ENCODE results near the gene AMZ2.

AMZ2 gene

DNA sequence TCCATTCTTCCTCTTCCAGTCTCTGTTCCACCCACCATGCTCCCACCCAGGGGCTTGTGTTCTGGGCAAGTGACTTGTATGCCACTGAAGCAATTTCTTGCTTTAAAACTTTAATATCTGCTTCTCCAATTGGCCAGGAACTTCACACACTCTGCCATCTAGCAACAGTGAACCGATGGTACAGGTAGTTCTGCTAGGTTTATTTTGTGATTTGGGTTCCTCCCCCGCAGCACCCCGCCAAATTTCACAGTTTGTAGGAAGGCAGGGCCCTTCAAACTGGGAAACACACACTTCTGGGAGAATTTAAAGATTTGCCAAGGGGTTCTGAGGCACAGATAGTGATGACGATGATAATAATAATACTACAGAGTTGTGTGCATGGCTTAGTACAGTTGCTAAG is 46.8 kb downstream of the AMZ2 start:
- Histone ChIP-seq H3K36me3 (replicated peaks; ENCODE audit: low read depth, low read length) (peaks cover 8% of the 10 kb centered on the region), H3K9me3 (ENCODE audit: insufficient read depth, low read length) (no peaks in the 10 kb centered on the region), H4K20me1 (ENCODE audit: insufficient read depth, low read length) (no peaks in the 10 kb centered on the region), H3K4me2 (ENCODE audit: low read length) (no peak overlapping the region), H3K4me1 (ENCODE audit: low read length) (peaks cover 12% of the 10 kb centered on the region), H3K9ac (ENCODE audit: low read length) (no peak overlapping the region), H3K4me3 (ENCODE audit: low read length) (no peak overlapping the region), H3K79me2 (ENCODE audit: low read length) (peaks cover 41% of the 10 kb centered on the region), H2AFZ (ENCODE audit: low read depth, low read length) (no peak overlapping the region), H3K27me3 (ENCODE audit: low read depth, low read length) (no peaks in the 10 kb centered on the region), H3K27ac (ENCODE audit: low read length) (no peak overlapping the region)
- TF ChIP-seq EZH2phosphoT487 (IDR thresholded peaks at IDR 0.05; ENCODE audit: low read depth), result no peak

DNA sequence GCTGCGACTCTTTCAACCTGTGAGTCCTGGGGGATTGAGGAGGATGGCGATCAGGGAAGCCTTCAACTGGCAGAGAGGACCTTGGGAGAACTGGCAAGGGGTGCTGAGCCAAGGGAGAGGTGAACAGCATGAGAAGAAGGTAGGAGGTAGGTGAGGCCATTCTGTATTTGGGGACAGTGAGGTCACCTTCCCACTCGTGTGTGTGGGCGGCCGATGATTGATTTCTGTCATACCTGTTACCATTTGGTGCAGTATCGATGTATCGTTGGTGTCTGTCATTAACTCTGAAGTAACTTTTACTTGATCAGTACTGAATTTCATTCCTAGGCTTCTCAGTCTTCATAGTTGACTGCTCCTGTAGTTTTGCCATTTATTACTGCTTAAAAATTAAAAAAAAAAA is 47.2 kb downstream of the AMZ2 start:
- H2AFZ ChIP-seq (ENCODE audit: low read depth, low read length), result no peak overlapping the region
- peaks cover 8% of the 10 kb centered on the region for H3K36me3 ChIP-seq (replicated peaks; ENCODE audit: low read depth, low read length)
- H3K4me3 ChIP-seq (ENCODE audit: low read length), result no peak overlapping the region
- peaks cover 36% of the 10 kb centered on the region for H3K79me2 ChIP-seq (ENCODE audit: low read length)
- no peaks in the 10 kb centered on the region for H3K9me3 ChIP-seq (ENCODE audit: insufficient read depth, low read length)
- no peak for TF ChIP-seq EZH2phosphoT487 (IDR thresholded peaks at IDR 0.05; ENCODE audit: low read depth)
- TF ChIP-seq, protein P1, sequence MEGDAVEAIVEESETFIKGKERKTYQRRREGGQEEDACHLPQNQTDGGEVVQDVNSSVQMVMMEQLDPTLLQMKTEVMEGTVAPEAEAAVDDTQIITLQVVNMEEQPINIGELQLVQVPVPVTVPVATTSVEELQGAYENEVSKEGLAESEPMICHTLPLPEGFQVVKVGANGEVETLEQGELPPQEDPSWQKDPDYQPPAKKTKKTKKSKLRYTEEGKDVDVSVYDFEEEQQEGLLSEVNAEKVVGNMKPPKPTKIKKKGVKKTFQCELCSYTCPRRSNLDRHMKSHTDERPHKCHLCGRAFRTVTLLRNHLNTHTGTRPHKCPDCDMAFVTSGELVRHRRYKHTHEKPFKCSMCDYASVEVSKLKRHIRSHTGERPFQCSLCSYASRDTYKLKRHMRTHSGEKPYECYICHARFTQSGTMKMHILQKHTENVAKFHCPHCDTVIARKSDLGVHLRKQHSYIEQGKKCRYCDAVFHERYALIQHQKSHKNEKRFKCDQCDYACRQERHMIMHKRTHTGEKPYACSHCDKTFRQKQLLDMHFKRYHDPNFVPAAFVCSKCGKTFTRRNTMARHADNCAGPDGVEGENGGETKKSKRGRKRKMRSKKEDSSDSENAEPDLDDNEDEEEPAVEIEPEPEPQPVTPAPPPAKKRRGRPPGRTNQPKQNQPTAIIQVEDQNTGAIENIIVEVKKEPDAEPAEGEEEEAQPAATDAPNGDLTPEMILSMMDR (IDR thresholded peaks at IDR 0.05; ENCODE audit: low read depth, low read length), result no peak
- H4K20me1 ChIP-seq (ENCODE audit: insufficient read depth, low read length), result no peaks in the 10 kb centered on the region
- H3K4me2 ChIP-seq (ENCODE audit: low read length), result no peak overlapping the region
- no peak overlapping the region for H3K27ac ChIP-seq (ENCODE audit: low read length)
- peaks cover 10% of the 10 kb centered on the region for H3K4me1 ChIP-seq (ENCODE audit: low read length)
- no peak overlapping the region for H3K9ac ChIP-seq (ENCODE audit: low read length)
- no peaks in the 10 kb centered on the region for H3K27me3 ChIP-seq (ENCODE audit: low read depth, low read length)

DNA sequence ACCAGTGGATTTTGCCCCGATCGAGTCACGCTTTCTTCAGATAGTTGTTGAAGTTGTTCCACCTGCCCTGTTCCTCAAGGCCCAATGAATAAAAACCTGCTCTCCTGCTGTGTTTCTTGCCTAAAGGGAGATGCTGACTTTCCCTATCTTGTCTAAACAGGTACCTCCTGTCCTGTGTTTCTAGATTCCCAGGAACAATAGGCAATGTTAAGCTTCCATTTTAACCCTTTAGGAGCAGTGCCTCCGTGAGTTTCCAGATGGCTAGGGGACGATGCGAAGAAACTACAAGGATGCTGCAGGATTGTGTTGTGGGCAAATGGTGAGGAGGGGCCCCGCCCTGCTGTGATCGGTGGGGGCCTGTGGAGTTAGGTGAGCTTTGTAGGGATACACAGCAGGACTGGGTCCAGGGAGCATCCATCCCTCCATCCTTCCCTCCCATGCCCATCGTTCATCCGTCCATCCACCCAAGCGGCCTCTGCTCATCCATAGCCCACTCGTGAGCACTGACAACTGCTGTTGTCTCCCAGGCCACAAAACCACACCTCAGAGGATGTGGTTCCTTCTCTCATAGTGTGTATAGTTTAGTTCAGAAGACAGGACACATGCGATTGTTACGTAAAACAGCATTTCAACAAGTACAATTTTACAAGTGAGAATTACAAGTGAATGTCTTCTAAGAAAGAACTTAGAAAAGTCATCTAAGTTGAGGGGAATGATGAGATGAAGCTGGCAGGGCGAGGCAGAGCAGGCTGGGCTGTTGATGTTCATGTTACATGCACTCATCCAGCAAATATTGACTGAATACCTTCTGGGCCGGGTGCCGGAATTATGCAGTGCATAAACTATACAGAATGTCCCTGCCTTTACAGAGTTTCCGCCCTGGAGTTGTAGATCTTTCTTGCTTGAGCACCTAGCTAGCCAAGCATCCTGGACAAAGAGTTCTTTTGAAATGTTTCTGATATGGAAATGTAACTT is 48.7 kb downstream of the AMZ2 start:
- H3K4me1 ChIP-seq (ENCODE audit: low read length), result peaks cover 10% of the 10 kb centered on the region
- H3K79me2 ChIP-seq (ENCODE audit: low read length), result peaks cover 27% of the 10 kb centered on the region
- no peaks in the 10 kb centered on the region for H3K9me3 ChIP-seq (ENCODE audit: insufficient read depth, low read length)
- H3K4me3 ChIP-seq (ENCODE audit: low read length), result no peak overlapping the region
- H4K20me1 ChIP-seq (ENCODE audit: insufficient read depth, low read length), result no peaks in the 10 kb centered on the region
- TF ChIP-seq, protein P1 (IDR thresholded peaks at IDR 0.05; ENCODE audit: low read depth, low read length), result no peak
- no peak for TF ChIP-seq EZH2phosphoT487 (IDR thresholded peaks at IDR 0.05; ENCODE audit: low read depth)
- no peaks in the 10 kb centered on the region for H3K27me3 ChIP-seq (ENCODE audit: low read depth, low read length)
- H3K36me3 ChIP-seq (replicated peaks; ENCODE audit: low read depth, low read length), result peaks cover 8% of the 10 kb centered on the region
- no peak overlapping the region for H3K4me2 ChIP-seq (ENCODE audit: low read length)
- H3K9ac ChIP-seq (ENCODE audit: low read length), result no peak overlapping the region
- H3K27ac ChIP-seq (ENCODE audit: low read length), result no peak overlapping the region
- no peak overlapping the region for H2AFZ ChIP-seq (ENCODE audit: low read depth, low read length)

DNA sequence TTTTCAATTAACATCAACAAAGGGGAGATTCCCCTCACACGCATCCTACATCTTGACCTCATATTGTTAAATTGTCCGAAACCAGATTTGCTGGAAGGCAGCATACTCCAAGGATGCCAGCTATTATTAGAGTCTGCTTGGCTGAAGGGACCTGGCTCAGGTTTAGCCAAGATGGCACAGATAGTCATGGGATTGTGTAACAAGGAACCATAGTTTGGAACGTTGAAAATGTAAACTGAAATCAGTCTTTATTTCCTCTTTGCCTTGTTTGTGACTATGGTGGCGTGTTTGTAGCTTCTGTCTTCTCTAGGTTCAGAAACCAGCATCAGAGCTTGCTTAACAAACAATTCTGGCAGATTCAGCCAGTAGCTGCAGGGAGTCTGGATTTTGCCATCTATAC is 49.4 kb downstream of the AMZ2 start:
- Histone ChIP-seq H3K4me2 (ENCODE audit: low read length) (no peak overlapping the region), H3K27ac (ENCODE audit: low read length) (no peak overlapping the region), H3K79me2 (ENCODE audit: low read length) (peaks cover 27% of the 10 kb centered on the region), H3K9me3 (ENCODE audit: insufficient read depth, low read length) (no peaks in the 10 kb centered on the region), H3K36me3 (replicated peaks; ENCODE audit: low read depth, low read length) (peaks cover 8% of the 10 kb centered on the region), H3K4me1 (ENCODE audit: low read length) (peaks cover 10% of the 10 kb centered on the region), H2AFZ (ENCODE audit: low read depth, low read length) (no peak overlapping the region), H3K9ac (ENCODE audit: low read length) (no peak overlapping the region), H3K27me3 (ENCODE audit: low read depth, low read length) (no peaks in the 10 kb centered on the region), H3K4me3 (ENCODE audit: low read length) (no peak overlapping the region), H4K20me1 (ENCODE audit: insufficient read depth, low read length) (no peaks in the 10 kb centered on the region)
- TF ChIP-seq, protein P1 (IDR thresholded peaks at IDR 0.05; ENCODE audit: low read depth, low read length), result no peak
- TF ChIP-seq EZH2phosphoT487 (IDR thresholded peaks at IDR 0.05; ENCODE audit: low read depth), result no peak

Data from OCI-LY3 (cell line).